Measurements from ENCODE around the gene SRGAP1. TPM values are rescaled to one million over a fixed set of nuclear protein-coding genes. Genes with fewer than 3 reads are reported as not detected.
A peak's percentile ranks its signal among the peaks of the same experiment; 100 is the strongest.

The SRGAP1 gene
- total RNA-seq, 4 donors from 2014 or later = 7.2 to 22.9 (median 11.5) TPM

DNA sequence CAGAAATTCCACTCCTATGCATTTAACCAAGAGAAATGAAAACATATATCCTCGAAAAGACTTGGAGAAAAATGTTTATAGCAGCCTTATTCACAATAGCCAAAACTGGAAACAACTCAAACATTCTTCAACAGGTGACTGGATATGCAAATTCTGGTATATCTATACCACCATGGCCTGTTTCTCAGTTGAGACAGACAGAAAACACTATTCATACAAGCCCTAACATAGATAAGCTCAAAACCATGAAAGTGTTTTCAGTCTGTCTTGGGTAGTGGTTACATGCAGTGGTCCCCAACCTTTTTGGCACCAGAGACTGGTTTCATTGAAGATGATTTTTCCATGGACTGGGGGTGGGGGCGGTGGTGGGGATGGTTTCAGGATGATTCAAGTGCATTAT is 83.8 kb downstream of the SRGAP1 start:
- no peaks in the 10 kb centered on the region for H3K27me3 ChIP-seq
- no peak overlapping the region for H3K27ac ChIP-seq
- no peaks in the 10 kb centered on the region for H3K36me3 ChIP-seq
- H3K9me3 ChIP-seq = no peaks in the 10 kb centered on the region
- H3K4me3 ChIP-seq = no peak overlapping the region
- ATAC-seq = no peak
- TF ChIP-seq, protein P1, sequence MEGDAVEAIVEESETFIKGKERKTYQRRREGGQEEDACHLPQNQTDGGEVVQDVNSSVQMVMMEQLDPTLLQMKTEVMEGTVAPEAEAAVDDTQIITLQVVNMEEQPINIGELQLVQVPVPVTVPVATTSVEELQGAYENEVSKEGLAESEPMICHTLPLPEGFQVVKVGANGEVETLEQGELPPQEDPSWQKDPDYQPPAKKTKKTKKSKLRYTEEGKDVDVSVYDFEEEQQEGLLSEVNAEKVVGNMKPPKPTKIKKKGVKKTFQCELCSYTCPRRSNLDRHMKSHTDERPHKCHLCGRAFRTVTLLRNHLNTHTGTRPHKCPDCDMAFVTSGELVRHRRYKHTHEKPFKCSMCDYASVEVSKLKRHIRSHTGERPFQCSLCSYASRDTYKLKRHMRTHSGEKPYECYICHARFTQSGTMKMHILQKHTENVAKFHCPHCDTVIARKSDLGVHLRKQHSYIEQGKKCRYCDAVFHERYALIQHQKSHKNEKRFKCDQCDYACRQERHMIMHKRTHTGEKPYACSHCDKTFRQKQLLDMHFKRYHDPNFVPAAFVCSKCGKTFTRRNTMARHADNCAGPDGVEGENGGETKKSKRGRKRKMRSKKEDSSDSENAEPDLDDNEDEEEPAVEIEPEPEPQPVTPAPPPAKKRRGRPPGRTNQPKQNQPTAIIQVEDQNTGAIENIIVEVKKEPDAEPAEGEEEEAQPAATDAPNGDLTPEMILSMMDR (IDR thresholded peaks at IDR 0.05) = no peak
- TF ChIP-seq POLR2A (IDR thresholded peaks at IDR 0.05) (no peak), POLR2AphosphoS5 (IDR thresholded peaks at IDR 0.05) (no peak), EP300 (IDR thresholded peaks at IDR 0.05) (no peak)
- 90 to 91% methylated on average over 1 to 2 of the region's 2 CpGs for WGBS, 2 donors (ENCODE audit: low coverage in 1 of 2)
- H3K4me1 ChIP-seq = no peaks in the 10 kb centered on the region

DNA sequence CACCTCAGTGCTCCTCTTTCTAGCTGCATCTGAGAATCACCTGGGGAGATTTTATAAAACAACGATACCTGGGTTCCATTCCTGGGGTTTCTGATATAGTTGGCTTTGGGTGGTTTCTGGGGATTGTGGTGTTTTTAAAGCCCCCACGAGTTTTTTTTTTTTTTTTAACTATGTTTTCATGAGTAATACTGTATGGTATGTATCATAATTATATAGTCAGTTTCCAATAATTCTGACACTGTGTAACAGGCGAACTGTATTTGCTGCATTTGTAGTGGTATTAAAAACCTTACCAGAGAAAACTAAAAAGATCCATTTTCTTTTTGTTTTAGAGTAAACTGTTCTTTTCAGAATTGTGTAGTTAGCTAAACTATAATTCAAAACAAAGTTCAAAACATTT is 84.9 kb downstream of the SRGAP1 start:
- H3K27ac ChIP-seq = no peak overlapping the region
- 78 to 83% methylated on average over 3 of the region's 3 CpGs for WGBS, 2 donors (ENCODE audit: low coverage in 1 of 2)
- H3K27me3 ChIP-seq = no peaks in the 10 kb centered on the region
- ATAC-seq = no peak
- TF ChIP-seq, protein P1 (IDR thresholded peaks at IDR 0.05) = no peak
- TF ChIP-seq POLR2AphosphoS5 (IDR thresholded peaks at IDR 0.05) = no peak
- TF ChIP-seq POLR2A (IDR thresholded peaks at IDR 0.05) = no peak
- no peak for TF ChIP-seq EP300 (IDR thresholded peaks at IDR 0.05)
- H3K4me3 ChIP-seq = no peak overlapping the region
- H3K4me1 ChIP-seq = no peaks in the 10 kb centered on the region
- no peaks in the 10 kb centered on the region for H3K36me3 ChIP-seq
- no peaks in the 10 kb centered on the region for H3K9me3 ChIP-seq

DNA sequence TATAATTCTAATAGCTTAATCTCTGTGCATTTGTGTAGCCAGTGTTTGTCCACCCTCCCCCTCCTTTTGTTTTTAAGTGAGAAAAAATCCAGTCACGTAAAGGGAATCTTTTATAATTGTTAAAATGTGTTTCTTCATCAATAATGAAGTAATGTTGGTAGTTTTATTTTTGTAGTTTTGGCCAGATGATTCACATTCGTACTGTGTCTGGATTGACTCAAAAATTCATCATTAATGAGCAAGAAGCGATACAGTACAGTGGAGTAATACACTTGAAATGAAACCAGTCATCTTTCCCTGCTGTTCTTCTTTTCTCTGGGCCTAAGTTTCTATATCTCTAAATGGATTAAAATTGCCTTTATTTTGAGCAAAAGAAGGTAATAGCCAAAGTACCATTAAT is 86.5 kb downstream of the SRGAP1 start:
- H3K27ac ChIP-seq = no peak overlapping the region
- H3K9me3 ChIP-seq = no peaks in the 10 kb centered on the region
- 36 to 50% methylated on average over 3 of the region's 3 CpGs for WGBS, 2 donors (ENCODE audit: low coverage in 1 of 2)
- H3K4me3 ChIP-seq = no peak overlapping the region
- H3K4me1 ChIP-seq = no peaks in the 10 kb centered on the region
- H3K36me3 ChIP-seq = no peaks in the 10 kb centered on the region
- H3K27me3 ChIP-seq = no peaks in the 10 kb centered on the region
- TF ChIP-seq POLR2AphosphoS5 (IDR thresholded peaks at IDR 0.05) (peak; percentile 29), POLR2A (IDR thresholded peaks at IDR 0.05) (no peak)
- peak; percentile 71 for ATAC-seq

DNA sequence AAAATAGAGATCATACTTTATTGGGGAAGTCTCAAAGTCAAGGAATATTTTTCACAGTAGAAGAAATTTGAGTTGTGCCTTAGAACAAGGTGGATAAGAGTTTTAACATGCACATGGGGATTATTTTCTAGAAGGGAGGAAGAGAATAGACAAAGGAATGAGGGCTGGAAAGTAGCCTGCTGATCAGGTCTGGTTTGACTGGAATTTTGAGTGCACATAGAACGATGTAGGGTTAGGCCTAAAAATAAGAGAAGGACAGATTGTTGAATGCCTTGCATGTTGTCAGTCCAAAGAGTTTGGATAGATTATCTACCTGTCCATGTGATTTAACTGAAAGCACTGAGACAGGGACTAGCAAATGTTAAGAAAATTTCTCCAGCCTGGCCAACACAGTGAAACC is 87.2 kb downstream of the SRGAP1 start:
- 80 to 100% methylated on average over 1 of the region's 1 CpG for WGBS, 2 donors (ENCODE audit: low coverage in 1 of 2)
- no peak for ATAC-seq
- Histone ChIP-seq H3K27me3 (no peaks in the 10 kb centered on the region), H3K27ac (no peak overlapping the region), H3K36me3 (no peaks in the 10 kb centered on the region), H3K4me1 (no peaks in the 10 kb centered on the region), H3K4me3 (no peak overlapping the region), H3K9me3 (no peaks in the 10 kb centered on the region)
- TF ChIP-seq POLR2A (IDR thresholded peaks at IDR 0.05) (no peak), POLR2AphosphoS5 (IDR thresholded peaks at IDR 0.05) (no peak), EP300 (IDR thresholded peaks at IDR 0.05) (no peak)
- TF ChIP-seq, protein P1 (IDR thresholded peaks at IDR 0.05) = no peak

DNA sequence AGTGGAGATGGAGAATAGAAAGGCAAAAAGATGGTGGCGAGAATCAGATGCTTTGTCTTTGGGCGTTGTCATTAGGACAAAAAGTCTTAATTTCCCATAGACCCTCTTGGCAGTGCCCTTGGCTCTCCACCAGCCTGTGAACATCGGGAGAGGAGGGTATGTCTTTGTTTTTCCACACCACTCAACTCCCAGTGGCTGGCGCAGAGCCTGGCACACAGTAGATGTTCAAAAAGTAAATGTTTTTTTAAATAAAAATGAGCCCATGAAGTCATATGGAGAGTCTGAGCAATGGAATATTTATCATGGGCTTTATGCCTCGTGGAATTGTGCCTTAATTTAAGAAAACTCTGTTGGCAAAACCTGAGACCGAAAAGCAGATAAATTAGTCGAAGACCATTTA is 90.4 kb downstream of the SRGAP1 start:
- no peak overlapping the region for H3K27ac ChIP-seq
- no peak for ATAC-seq
- H3K9me3 ChIP-seq = no peaks in the 10 kb centered on the region
- no peak overlapping the region for H3K4me3 ChIP-seq
- no peak for TF ChIP-seq POLR2A (IDR thresholded peaks at IDR 0.05)
- WGBS, 2 donors (ENCODE audit: low coverage in 1 of 2) = 47 to 64% methylated on average over 4 to 7 of the region's 7 CpGs
- H3K4me1 ChIP-seq = no peaks in the 10 kb centered on the region
- no peaks in the 10 kb centered on the region for H3K27me3 ChIP-seq
- no peaks in the 10 kb centered on the region for H3K36me3 ChIP-seq

DNA sequence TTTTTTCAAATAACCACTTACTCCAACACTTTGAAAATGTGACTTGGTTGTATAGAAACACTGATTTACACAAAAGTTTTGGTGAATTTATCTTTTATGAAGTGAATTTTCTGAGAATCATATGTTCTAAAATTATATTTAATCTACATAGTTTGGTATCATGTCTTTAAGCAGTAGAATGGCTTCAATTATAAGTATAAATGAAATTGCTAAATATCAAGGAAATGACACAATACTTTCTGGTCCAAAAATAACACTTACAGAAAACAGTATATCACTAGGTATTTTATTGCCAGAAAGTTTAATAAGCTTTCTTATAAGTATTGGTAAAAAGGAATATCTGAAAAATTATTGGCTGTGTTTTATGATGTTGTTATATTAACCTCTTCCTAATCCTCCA is 90.9 kb downstream of the SRGAP1 start:
- ATAC-seq = no peak
- TF ChIP-seq, protein P1 (IDR thresholded peaks at IDR 0.05) = no peak
- no peak for TF ChIP-seq POLR2AphosphoS5 (IDR thresholded peaks at IDR 0.05)
- no peak for TF ChIP-seq EP300 (IDR thresholded peaks at IDR 0.05)
- no peak for TF ChIP-seq POLR2A (IDR thresholded peaks at IDR 0.05)
- H3K9me3 ChIP-seq = no peaks in the 10 kb centered on the region
- H3K27ac ChIP-seq = no peak overlapping the region
- no peaks in the 10 kb centered on the region for H3K27me3 ChIP-seq
- H3K4me3 ChIP-seq = no peak overlapping the region
- H3K4me1 ChIP-seq = no peaks in the 10 kb centered on the region
- no peaks in the 10 kb centered on the region for H3K36me3 ChIP-seq

Measured in gastroesophageal sphincter (tissue), 4 donors.